ENCODE data around the gene SERPINA7. TPM values are rescaled to one million over a fixed set of nuclear protein-coding genes. Genes with fewer than 3 reads are reported as not detected.
"Not testable (repeated sequence)": the region's sequence is repeated elsewhere in the genome, so short reads cannot be mapped to it uniquely, and the experiment has no call there.

The SERPINA7 gene
- total and polyA plus RNA-seq, 10 of the 15 experiments (the other 5 are each of a cell fraction or from before 2014, with no cell fraction given), result not detected

DNA sequence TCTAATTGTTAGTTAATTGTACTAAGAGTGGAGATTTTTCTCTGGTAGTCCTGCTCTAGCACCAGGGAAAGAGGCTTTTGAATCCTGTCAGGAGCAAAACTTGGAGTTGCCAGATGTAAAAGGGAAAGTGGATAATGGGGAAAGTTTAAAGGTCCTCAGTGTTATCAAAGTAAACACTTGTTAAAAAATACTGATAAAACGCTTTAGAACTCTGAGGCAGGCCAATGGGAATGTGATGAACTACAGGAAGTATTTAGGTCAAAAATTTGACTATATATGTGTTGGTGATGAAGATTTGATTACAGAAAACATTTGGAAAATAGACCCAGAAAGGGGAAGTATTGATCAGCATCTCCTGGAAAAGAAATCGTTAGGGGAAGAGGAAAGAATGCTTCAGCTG lies 32.8 kb downstream of the SERPINA7 start:
- DNase-seq (ENCODE audit: low read depth, low spot score), result no peak
- no TSS peak for BruUV-seq (replicated peaks)
- no peaks in the 10 kb centered on the region for H3K36me3 ChIP-seq (ENCODE audit: control insufficient read depth in 2 of 2, insufficient read depth in 2 of 2, low read length in 1 of 2)
- TF ChIP-seq IKZF2 (IDR thresholded peaks at IDR 0.05) (no peak), SREBF2 (IDR thresholded peaks at IDR 0.05; ENCODE audit: low read length) (no peak), MYB (IDR thresholded peaks at IDR 0.05; ENCODE audit: borderline replicate concordance, low read depth, low read length) (no peak), PAX5 (IDR thresholded peaks at IDR 0.05; ENCODE audit: borderline replicate concordance, low read depth, low read length) (no peak), HDGF (IDR thresholded peaks at IDR 0.05) (no peak), MEF2A (IDR thresholded peaks at IDR 0.05; ENCODE audit: insufficient read depth, low read depth, low read length) (no peak), BRCA1 (IDR thresholded peaks at IDR 0.05; ENCODE audit: low read depth, low read length) (no peak), HCFC1 (IDR thresholded peaks at IDR 0.05; ENCODE audit: low read length) (no peak)
- TF ChIP-seq, protein P1, sequence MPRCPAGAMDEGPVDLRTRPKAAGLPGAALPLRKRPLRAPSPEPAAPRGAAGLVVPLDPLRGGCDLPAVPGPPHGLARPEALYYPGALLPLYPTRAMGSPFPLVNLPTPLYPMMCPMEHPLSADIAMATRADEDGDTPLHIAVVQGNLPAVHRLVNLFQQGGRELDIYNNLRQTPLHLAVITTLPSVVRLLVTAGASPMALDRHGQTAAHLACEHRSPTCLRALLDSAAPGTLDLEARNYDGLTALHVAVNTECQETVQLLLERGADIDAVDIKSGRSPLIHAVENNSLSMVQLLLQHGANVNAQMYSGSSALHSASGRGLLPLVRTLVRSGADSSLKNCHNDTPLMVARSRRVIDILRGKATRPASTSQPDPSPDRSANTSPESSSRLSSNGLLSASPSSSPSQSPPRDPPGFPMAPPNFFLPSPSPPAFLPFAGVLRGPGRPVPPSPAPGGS (IDR thresholded peaks at IDR 0.05; ENCODE audit: borderline replicate concordance, insufficient read depth, low read depth, low read length, poor library complexity, severe bottlenecking), result no peak
- H3K27me3 ChIP-seq (replicated peaks in 1 of 2; ENCODE audit: control insufficient read depth in 2 of 2, insufficient read depth in 2 of 2, low read length in 1 of 2), result no peaks in the 10 kb centered on the region
- ChIA-PET POLR2A (no interaction called here), CTCF (no interaction called here), RAD21 (ENCODE audit: unreplicated experiment) (no interaction called here), SMC1A (ENCODE audit: uncharacterized antibody, unreplicated experiment) (no interaction called here)
- intact Hi-C loops (cut with micrococcal nuclease; ENCODE audit: unreplicated experiment), result no loop called here
- no peak for ATAC-seq
- no peaks in the 10 kb centered on the region for H3K9me3 ChIP-seq (replicated peaks; ENCODE audit: control insufficient read depth, insufficient read depth, low read length)
- H3K27ac ChIP-seq (ENCODE audit: control insufficient read depth, insufficient read depth), result no peak overlapping the region
- FAIRE-seq, result no peak
- H3K4me2 ChIP-seq (ENCODE audit: control insufficient read depth, insufficient read depth), result no peak overlapping the region
- no peaks in the 10 kb centered on the region for H4K20me1 ChIP-seq (ENCODE audit: control insufficient read depth, insufficient read depth)
- no peak overlapping the region for H3K4me3 ChIP-seq
- H3K4me1 ChIP-seq (ENCODE audit: control insufficient read depth, insufficient read depth, low read length), result no peaks in the 10 kb centered on the region
- in situ Hi-C loops (cut with MboI), result no loop called here
- H2AFZ ChIP-seq (ENCODE audit: control insufficient read depth, low read depth, low read length), result no peak overlapping the region
- WGBS (ENCODE audit: insufficient coverage, insufficient replicate concordance, low lambda C conversion rate, missing lambda C conversion rate), result 20% methylated on average over 2 of the region's 2 CpGs
- H3K79me2 ChIP-seq (ENCODE audit: control insufficient read depth, insufficient read depth, low read length), result no peaks in the 10 kb centered on the region
- H3K9ac ChIP-seq (ENCODE audit: control insufficient read depth, insufficient read depth, low read length), result no peak overlapping the region

DNA sequence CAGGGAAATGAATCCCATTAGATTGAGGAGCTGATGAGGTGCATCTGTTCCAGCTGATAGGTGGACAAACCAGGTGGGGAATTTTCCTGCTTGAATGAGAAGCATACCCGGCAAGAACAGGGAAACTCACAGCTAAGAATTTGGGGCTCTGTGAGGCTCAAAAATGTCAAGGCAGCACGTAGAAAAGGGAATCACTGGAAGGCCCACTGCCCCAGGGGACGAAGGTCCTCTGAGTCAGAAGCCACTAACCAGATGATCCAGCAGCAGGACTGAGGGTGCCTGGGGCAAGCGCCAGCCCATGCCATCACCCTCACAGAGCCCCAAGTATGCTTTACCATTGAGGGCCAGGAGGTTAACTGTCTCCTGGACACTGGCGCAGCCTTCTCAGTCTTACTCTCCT lies 37.9 kb downstream of the SERPINA7 start:
- H3K27ac ChIP-seq (ENCODE audit: control insufficient read depth, insufficient read depth); H3K27me3 ChIP-seq (replicated peaks in 1 of 2; ENCODE audit: control insufficient read depth in 2 of 2, insufficient read depth in 2 of 2, low read length in 1 of 2); H3K79me2 ChIP-seq (ENCODE audit: control insufficient read depth, insufficient read depth, low read length); H4K20me1 ChIP-seq (ENCODE audit: control insufficient read depth, insufficient read depth); SMC1A ChIA-PET (ENCODE audit: uncharacterized antibody, unreplicated experiment); DNase-seq (ENCODE audit: low read depth, low spot score); H3K4me1 ChIP-seq (ENCODE audit: control insufficient read depth, insufficient read depth, low read length); H3K9me3 ChIP-seq (replicated peaks; ENCODE audit: control insufficient read depth, insufficient read depth, low read length); CTCF ChIA-PET; H3K4me2 ChIP-seq (ENCODE audit: control insufficient read depth, insufficient read depth); H3K4me3 ChIP-seq; FAIRE-seq; BruUV-seq (replicated peaks); intact Hi-C loops (cut with micrococcal nuclease; ENCODE audit: unreplicated experiment); H3K9ac ChIP-seq (ENCODE audit: control insufficient read depth, insufficient read depth, low read length); H2AFZ ChIP-seq (ENCODE audit: control insufficient read depth, low read depth, low read length); ATAC-seq; POLR2A ChIA-PET; RAD21 ChIA-PET (ENCODE audit: unreplicated experiment); H3K36me3 ChIP-seq (ENCODE audit: control insufficient read depth in 2 of 2, insufficient read depth in 2 of 2, low read length in 1 of 2); in situ Hi-C loops (cut with MboI): not testable (repeated sequence)
- WGBS (ENCODE audit: insufficient coverage, insufficient replicate concordance, low lambda C conversion rate, missing lambda C conversion rate), result 26% methylated on average over 4 of the region's 5 CpGs
